ENCODE measurements around the gene FAM20C.

Gene FAM20C

GRCh38 chr7:159370-160270 is 32.8 kb upstream of the FAM20C start:
- DNase-seq (ENCODE audit: low spot score), result no peak

GRCh38 chr7:160958-161725 is 31.2 kb upstream of the FAM20C start:
- no peak for DNase-seq (ENCODE audit: low spot score)

- no peak for DNase-seq (ENCODE audit: low spot score)
These were observed 29.6 kb upstream of the FAM20C start for GRCh38 chr7:162632-163297.

- DNase-seq (ENCODE audit: low spot score), result no peak
These were observed 29.1 kb upstream of the FAM20C start for GRCh38 chr7:163298-163695.

GRCh38 chr7:163971-164881 is 28.1 kb upstream of the FAM20C start:
- no peak for DNase-seq (ENCODE audit: low spot score)

GRCh38 chr7:164882-165660 is 27.3 kb upstream of the FAM20C start:
- DNase-seq (ENCODE audit: low spot score), result no peak

- no peak for DNase-seq (ENCODE audit: low spot score)
These were observed 26.6 kb upstream of the FAM20C start for GRCh38 chr7:165661-166337.

GRCh38 chr7:166338-167060 is 25.9 kb upstream of the FAM20C start:
- DNase-seq (ENCODE audit: low spot score), result no peak

- DNase-seq (ENCODE audit: low spot score), result no peak
These were observed 25.1 kb upstream of the FAM20C start for GRCh38 chr7:167090-167855.

- no peak for DNase-seq (ENCODE audit: low spot score)
These were observed 24.2 kb upstream of the FAM20C start for GRCh38 chr7:167976-168791.

GRCh38 chr7:169276-170172 is 22.8 kb upstream of the FAM20C start:
- no peak for DNase-seq (ENCODE audit: low spot score)

GRCh38 chr7:170551-171363 is 21.6 kb upstream of the FAM20C start:
- DNase-seq (ENCODE audit: low spot score), result no peak

- no peak for DNase-seq (ENCODE audit: low spot score)
These were observed 20.9 kb upstream of the FAM20C start for GRCh38 chr7:171364-171904.

GRCh38 chr7:171912-172515 is 20.4 kb upstream of the FAM20C start:
- DNase-seq (ENCODE audit: low spot score), result no peak

- DNase-seq (ENCODE audit: low spot score), result no peak
These were observed 19.0 kb upstream of the FAM20C start for GRCh38 chr7:173209-173918.
